K562 (cell line): ENCODE results near the gene ZMIZ1. TPM values are rescaled to one million over a fixed set of nuclear protein-coding genes. Genes with fewer than 3 reads are reported as not detected.

ENCODE experiments used
- ERF ChIP-seq: fragments of 450-650 bp; formaldehyde crosslinking; IDR thresholded peaks from 2 replicates; pipeline ENCODE4 v1.4.0; 2020; ENCODE audit warnings: mild to moderate bottlenecking, mixed read lengths
- KLF13 ChIP-seq: fragments of 450-650 bp; IDR thresholded peaks from 2 replicates; pipeline ENCODE4 v1.6.1; 2016; ENCODE audit warnings: missing genetic modification characterization, low read depth, mild to moderate bottlenecking, missing compliant biosample characterization, moderate library complexity, borderline replicate concordance
- MGA ChIP-seq: fragments of 450-650 bp; IDR thresholded peaks from 2 replicates; pipeline ENCODE4 v1.6.1; 2016; ENCODE audit warnings: mild to moderate bottlenecking, moderate library complexity
- NR0B1 ChIP-seq: fragments of 450-650 bp; IDR thresholded peaks from one replicate; pipeline ENCODE4 v1.6.1; 2018; ENCODE audit warnings: mild to moderate bottlenecking, moderate library complexity; ENCODE audit not compliant: partially characterized antibody
- NR1H2 ChIP-seq: sonication (generic); formaldehyde crosslinking; IDR thresholded peaks from 2 replicates; pipeline ENCODE4 v1.4.0; 2020; ENCODE audit warnings: mild to moderate bottlenecking, missing genetic modification reagents
- PATZ1 ChIP-seq: fragments of 250-450 bp; sonication (Bioruptor Pico); IDR thresholded peaks from 2 replicates; pipeline ENCODE4 v1.5.0; 2020; ENCODE audit warnings: mild to moderate bottlenecking, borderline replicate concordance
- POLR3G ChIP-seq: IDR thresholded peaks from 2 replicates; pipeline ENCODE4 v1.6.1; 2011; ENCODE audit not compliant: insufficient read length, insufficient replicate concordance; ENCODE audit errors: extremely low read depth
- TFE3 ChIP-seq: fragments of 450-650 bp; formaldehyde crosslinking; IDR thresholded peaks from 2 replicates; pipeline ENCODE4 v1.4.0; 2020; ENCODE audit warnings: mild to moderate bottlenecking, mixed read lengths
- ZNF766 ChIP-seq: fragments of 200-800 bp; sonication (Bioruptor generic); conservative IDR thresholded peaks from 2 replicates; pipeline ENCODE4 v1.6.1; 2016; ENCODE audit warnings: missing genetic modification characterization, missing compliant biosample characterization
- polyA plus RNA-seq, 8 experiments: library from polyadenylated mRNA; depleted of rRNA in 4 of 8; stranded (reverse) in 5 of 8; unstranded in 3 of 8; fragments of >200 nt; fragmentation: Nextera tagmentation in 2 of 8; fragmentation: Illumina TruSeq in 1 of 8; extraction: Ambion mirVana in 2 of 8; extraction: Trizol in 1 of 8; gene quantifications; 2 replicates each; pipeline versions ENCODE4 v1.2.1 to v1.2.3, GENCODE V29; 2011 to 2014; ENCODE audit warnings: inconsistent platforms in 1 of 8, missing spikeins in 1 of 8
- total RNA-seq, 7 experiments: library from RNA; depleted of rRNA in 6 of 7; stranded (reverse); fragments of >200 nt in 6 of 7; fragmentation: Illumina TruSeq in 2 of 7; extraction: Trizol in 2 of 7; gene quantifications; 2 replicates each; pipeline versions ENCODE4 v1.2.1 to v1.2.3, GENCODE V29; 2011 to 2021; ENCODE audit warnings: low replicate concordance in 1 of 7

ZMIZ1 gene
- total and polyA plus RNA-seq, 9 of the 15 experiments (the other 6 are each of a cell fraction or from before 2014, with no cell fraction given) = 1.0 to 37.3 (median 4.3) TPM

GRCh38 chr10:79093658-79094411 lies 25.1 kb downstream of the ZMIZ1 start (continued):
- TF ChIP-seq PATZ1 (CRISPR knock-in tag) (no peak), POLR3G (no peak), KLF13 (tag) (0 out of 2 replicates have a peak, but pooled peaks have one; percentile 14), ERF (CRISPR knock-in tag) (peak; percentile 61; the same call in 1 of the 2 replicates), NR0B1 (no peak), MGA (no peak), ZNF766 (no peak; the same call in 1 of the 2 replicates), NR1H2 (no peak), TFE3 (CRISPR knock-in tag) (no peak)
